Natural killer cell (primary cell): ENCODE results near the gene SYNM. TPM values are rescaled to one million over a fixed set of nuclear protein-coding genes. Genes with fewer than 3 reads are reported as not detected.

Source experiments
- ATAC-seq, 3 donors: fragments of 150-1000 bp in 2 of 3; fragments of 200-7000 bp in 1 of 3; cut with Tn5 transposase; 1 replicate in 1 of 3; 2 replicates in 2 of 3; pipeline ENCODE4 v1.10.0; 2021; ENCODE audit warnings: mild to moderate bottlenecking in 2 of 3, moderate library complexity in 2 of 3
- DNase-seq, 2 donors: peaks; one replicate each; pipeline versions ENCODE4 v3.0.0 to v3.0.0-alpha.2; 2013 to 2021; ENCODE audit warnings: mixed read lengths in 1 of 2
- H3K27ac ChIP-seq: one replicate; pipeline ENCODE4 v1.5.1; 2013; ENCODE audit warnings: mild to moderate bottlenecking, low read length
- H3K27me3 ChIP-seq: one replicate; pipeline ENCODE4 v1.6.1; 2013; ENCODE audit warnings: low read length; ENCODE audit not compliant: control insufficient read depth, insufficient read depth
- H3K36me3 ChIP-seq: one replicate; pipeline ENCODE4 v1.6.1; 2013; ENCODE audit warnings: low read length; ENCODE audit not compliant: control insufficient read depth, insufficient read depth
- H3K4me1 ChIP-seq: one replicate; pipeline ENCODE4 v1.6.1; 2013; ENCODE audit warnings: low read length; ENCODE audit not compliant: control insufficient read depth, insufficient read depth
- H3K4me3 ChIP-seq: one replicate; pipeline ENCODE4 v1.5.1; 2013; ENCODE audit warnings: low read length
- H3K9me3 ChIP-seq: one replicate; pipeline ENCODE4 v1.6.1; 2013; ENCODE audit warnings: low read length; ENCODE audit not compliant: control insufficient read depth, insufficient read depth
- H3K27ac Mint-ChIP-seq, 2 donors: one replicate each; pipeline ENCODE4 v1.8.0; 2022; ENCODE audit warnings: mild to moderate bottlenecking in 2 of 2, mixed read lengths in 2 of 2, moderate library complexity in 1 of 2
- H3K27me3 Mint-ChIP-seq, 2 donors: one replicate each; pipeline ENCODE4 v1.8.0; 2022; ENCODE audit warnings: low read depth in 2 of 2, mixed read lengths in 2 of 2
- H3K36me3 Mint-ChIP-seq: one replicate; pipeline ENCODE4 v1.8.0; 2022; ENCODE audit warnings: mixed read lengths
- H3K4me1 Mint-ChIP-seq, 2 donors: one replicate each; pipeline ENCODE4 v1.8.0; 2022; ENCODE audit warnings: mixed read lengths in 2 of 2
- H3K4me3 Mint-ChIP-seq: one replicate; pipeline ENCODE4 v1.8.0; 2022; ENCODE audit warnings: mild to moderate bottlenecking, moderate library complexity, mixed read lengths
- H3K9me3 Mint-ChIP-seq, 2 donors: one replicate each; pipeline ENCODE4 v1.8.0; 2022; ENCODE audit warnings: mixed read lengths in 2 of 2
- CTCF ChIP-seq: fragments of 200-600 bp; IDR thresholded peaks from one replicate; pipeline ENCODE4 v1.8.0; 2022; ENCODE audit warnings: antibody characterized with exemption
- WGBS: methylation state at CpG from one replicate; pipeline ENCODE4 v1.1.7; 2013; ENCODE audit warnings: missing lambda C conversion rate; ENCODE audit not compliant: insufficient coverage; 5-methylcytosine and 5-hydroxymethylcytosine counted together
- intact Hi-C: fragments of 100-400 bp; cut with micrococcal nuclease; formaldehyde crosslinking; loops from one replicate; pipeline ENCODE4 v1.14.2; 2022
- total RNA-seq, 4 donors: library from RNA; stranded (reverse); fragments of 120-200 nt in 1 of 4; gene quantifications; one replicate each; pipeline versions ENCODE4 v1.2.3 to v1.2.4, GENCODE V29; 2013 to 2022

Gene SYNM
- total RNA-seq, 3 donors from 2014 or later (not counting 1 experiment from before 2014, with no cell fraction given) = 0.11 to 0.48 (median 0.42) TPM

- H3K9me3 ChIP-seq = no peaks in the 10 kb centered on the region
- H3K36me3 ChIP-seq = no peaks in the 10 kb centered on the region
- no peak overlapping the region for H3K4me3 ChIP-seq
- TF ChIP-seq CTCF = no peak
- H3K27ac Mint-ChIP-seq = no peak overlapping the region
- H3K4me1 Mint-ChIP-seq = no peaks in the 10 kb centered on the region
- H3K27me3 ChIP-seq = no peaks in the 10 kb centered on the region
- no peak for DNase-seq
- H3K4me1 ChIP-seq = peaks cover 4% of the 10 kb centered on the region
- no peaks in the 10 kb centered on the region for H3K36me3 Mint-ChIP-seq
- intact Hi-C loops = no loop called here
- no peaks in the 10 kb centered on the region for H3K9me3 Mint-ChIP-seq
- WGBS = 77% methylated on average over 21 of the region's 22 CpGs
- ATAC-seq = no peak
- H3K27ac ChIP-seq = no peak overlapping the region
- no peaks in the 10 kb centered on the region for H3K27me3 Mint-ChIP-seq
- H3K4me3 Mint-ChIP-seq = no peak overlapping the region
These were observed 18.2 kb downstream of the SYNM start for GRCh38 chr15:99122831-99123712.

GRCh38 chr15:99123713-99124451 is 19.0 kb downstream of the SYNM start:
- Mint-ChIP-seq H3K36me3 (no peaks in the 10 kb centered on the region), H3K9me3 (no peaks in the 10 kb centered on the region), H3K27ac (no peak overlapping the region), H3K4me1 (no peaks in the 10 kb centered on the region), H3K27me3 (no peaks in the 10 kb centered on the region), H3K4me3 (no peak overlapping the region)
- 27% methylated on average over 20 of the region's 20 CpGs for WGBS
- no peaks in the 10 kb centered on the region for H3K9me3 ChIP-seq
- no peak for ATAC-seq
- H3K27me3 ChIP-seq = no peaks in the 10 kb centered on the region
- no peaks in the 10 kb centered on the region for H3K36me3 ChIP-seq
- peaks cover 4% of the 10 kb centered on the region for H3K4me1 ChIP-seq
- no peak overlapping the region for H3K4me3 ChIP-seq
- intact Hi-C loops = no loop called here
- no peak overlapping the region for H3K27ac ChIP-seq
- TF ChIP-seq CTCF = no peak
- no peak for DNase-seq

GRCh38 chr15:99124641-99125040 is 19.8 kb downstream of the SYNM start:
- Mint-ChIP-seq H3K4me1 (no peaks in the 10 kb centered on the region), H3K27ac (no peak overlapping the region), H3K27me3 (peaks cover 0 to 1% of the 10 kb centered on the region in 2 donors), H3K9me3 (no peaks in the 10 kb centered on the region), H3K36me3 (no peaks in the 10 kb centered on the region), H3K4me3 (no peak overlapping the region)
- 49% methylated on average over 8 of the region's 8 CpGs for WGBS
- no peaks in the 10 kb centered on the region for H3K27me3 ChIP-seq
- ATAC-seq = no peak
- no peak overlapping the region for H3K27ac ChIP-seq
- DNase-seq = no peak
- H3K36me3 ChIP-seq = no peaks in the 10 kb centered on the region
- no peak overlapping the region for H3K4me3 ChIP-seq
- H3K9me3 ChIP-seq = no peaks in the 10 kb centered on the region
- intact Hi-C loops = no loop called here
- TF ChIP-seq CTCF = no peak
- H3K4me1 ChIP-seq = peaks cover 4% of the 10 kb centered on the region
